OCI-LY3 (cell line): ENCODE data around the gene LRRC39.

Source experiments
- EZH2phosphoT487 ChIP-seq: fragments of 200-600 bp; shearing (Covaris generic); IDR thresholded peaks from 2 replicates; pipeline ENCODE4 v1.6.1; 2018; ENCODE audit warnings: antibody characterized with exemption, mixed run types, low read depth
- TF ChIP-seq, protein P1 (sequence below): fragments of 200-600, 300-600 bp; sonication (generic); IDR thresholded peaks from 2 replicates; pipeline ENCODE4 v1.5.1; 2014; ENCODE audit warnings: antibody characterized with exemption, low read length, low read depth

DNA sequence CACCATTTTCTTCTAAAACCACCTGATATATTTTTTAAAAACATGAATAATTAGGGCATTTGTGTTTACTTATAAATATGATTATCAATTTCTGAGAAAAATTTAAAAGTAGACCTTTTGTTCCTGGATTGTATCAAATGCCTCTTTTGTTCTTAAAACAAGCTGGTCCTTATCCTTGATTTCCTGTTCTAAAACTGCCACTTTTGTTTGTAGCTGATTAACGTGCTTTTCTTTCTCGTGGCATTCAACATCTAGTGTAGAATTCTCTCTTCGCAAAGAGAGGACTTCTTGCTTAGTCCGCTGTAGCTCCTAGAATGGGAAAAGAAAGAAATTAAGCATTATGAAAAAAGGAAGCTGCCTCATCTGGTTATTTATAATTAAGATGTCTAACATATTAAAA lies 70.4 kb downstream of the LRRC39 start:
- TF ChIP-seq, protein P1, sequence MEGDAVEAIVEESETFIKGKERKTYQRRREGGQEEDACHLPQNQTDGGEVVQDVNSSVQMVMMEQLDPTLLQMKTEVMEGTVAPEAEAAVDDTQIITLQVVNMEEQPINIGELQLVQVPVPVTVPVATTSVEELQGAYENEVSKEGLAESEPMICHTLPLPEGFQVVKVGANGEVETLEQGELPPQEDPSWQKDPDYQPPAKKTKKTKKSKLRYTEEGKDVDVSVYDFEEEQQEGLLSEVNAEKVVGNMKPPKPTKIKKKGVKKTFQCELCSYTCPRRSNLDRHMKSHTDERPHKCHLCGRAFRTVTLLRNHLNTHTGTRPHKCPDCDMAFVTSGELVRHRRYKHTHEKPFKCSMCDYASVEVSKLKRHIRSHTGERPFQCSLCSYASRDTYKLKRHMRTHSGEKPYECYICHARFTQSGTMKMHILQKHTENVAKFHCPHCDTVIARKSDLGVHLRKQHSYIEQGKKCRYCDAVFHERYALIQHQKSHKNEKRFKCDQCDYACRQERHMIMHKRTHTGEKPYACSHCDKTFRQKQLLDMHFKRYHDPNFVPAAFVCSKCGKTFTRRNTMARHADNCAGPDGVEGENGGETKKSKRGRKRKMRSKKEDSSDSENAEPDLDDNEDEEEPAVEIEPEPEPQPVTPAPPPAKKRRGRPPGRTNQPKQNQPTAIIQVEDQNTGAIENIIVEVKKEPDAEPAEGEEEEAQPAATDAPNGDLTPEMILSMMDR = no peak
- no peak for TF ChIP-seq EZH2phosphoT487
